Right lobe of liver (tissue), 4 donors: Measurements from ENCODE around the gene NEGR1.

Source experiments
- CTCF ChIP-seq, 4 donors: fragments of 200-600 bp in 3 of 4; fragments of 450-650 bp in 1 of 4; IDR thresholded peaks; one replicate each; pipeline versions ENCODE4 v1.5.1 to v1.8.0; 2016 to 2022; ENCODE audit warnings: antibody characterized with exemption in 4 of 4, mild to moderate bottlenecking in 2 of 4
- POLR2A ChIP-seq: fragments of 450-650 bp; IDR thresholded peaks from one replicate; pipeline ENCODE4 v1.6.1; 2017; ENCODE audit warnings: antibody characterized with exemption, mild to moderate bottlenecking
- donor health status: DM: no; HTN: no; CAD: no.
- donor health status: DM: no; HTN: no; CAD: no.
- donor health status: DM: no; HTN: yes; CAD: no.

GRCh38 chr1:71804140-71804539, 478.2 kb downstream of the NEGR1 start:
- TF ChIP-seq CTCF (IDR thresholded peaks at IDR 0.05) (no peak), POLR2A (no peak)
